ENCODE measurements around the gene NOC4L.

NOC4L gene

DNA sequence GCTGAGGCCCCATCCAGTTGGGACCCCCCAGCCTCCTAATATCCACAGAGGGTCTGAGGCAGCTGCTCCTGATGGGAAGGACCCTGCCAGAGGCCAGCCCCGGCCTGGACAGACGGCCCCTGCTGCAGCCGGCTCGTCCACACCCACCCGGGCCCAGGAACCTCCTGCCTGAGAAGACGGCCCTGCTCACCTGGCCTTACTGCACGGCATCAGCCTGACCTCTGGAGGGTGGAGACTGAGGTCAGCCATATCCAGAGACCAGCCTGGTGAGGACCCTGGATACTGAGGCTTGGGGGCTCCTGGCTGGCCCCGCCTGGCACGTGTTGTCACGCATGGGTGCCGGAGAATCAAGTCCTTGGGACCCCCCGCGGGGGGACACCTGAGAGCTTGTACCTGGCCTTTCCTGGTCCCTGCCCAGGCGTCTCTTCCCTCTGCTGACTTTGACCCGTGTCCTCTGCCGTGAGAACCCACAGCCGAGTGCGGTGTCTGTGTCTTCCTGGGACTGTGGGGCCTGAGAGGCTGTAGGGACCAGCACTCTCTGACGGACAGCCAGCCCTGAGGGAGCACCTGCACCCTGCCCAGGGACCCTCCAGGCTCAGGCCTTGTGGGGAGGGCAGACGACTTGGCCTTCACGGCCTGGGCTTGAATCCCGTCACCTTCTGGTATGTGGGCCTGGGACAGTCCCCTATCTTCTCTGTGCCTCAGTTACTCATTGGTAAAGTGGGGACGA is 57.3 kb downstream of the NOC4L start:
- DNase-seq = no peak
